GM19452 (cell line): Measurements from ENCODE around the gene TMA7B.

Experiments used
- ATAC-seq: cut with Tn5 transposase; IDR thresholded peaks from one replicate; pipeline ENCODE4 v1.9.1; 2021; ENCODE audit not compliant: unreplicated experiment

Gene TMA7B

DNA sequence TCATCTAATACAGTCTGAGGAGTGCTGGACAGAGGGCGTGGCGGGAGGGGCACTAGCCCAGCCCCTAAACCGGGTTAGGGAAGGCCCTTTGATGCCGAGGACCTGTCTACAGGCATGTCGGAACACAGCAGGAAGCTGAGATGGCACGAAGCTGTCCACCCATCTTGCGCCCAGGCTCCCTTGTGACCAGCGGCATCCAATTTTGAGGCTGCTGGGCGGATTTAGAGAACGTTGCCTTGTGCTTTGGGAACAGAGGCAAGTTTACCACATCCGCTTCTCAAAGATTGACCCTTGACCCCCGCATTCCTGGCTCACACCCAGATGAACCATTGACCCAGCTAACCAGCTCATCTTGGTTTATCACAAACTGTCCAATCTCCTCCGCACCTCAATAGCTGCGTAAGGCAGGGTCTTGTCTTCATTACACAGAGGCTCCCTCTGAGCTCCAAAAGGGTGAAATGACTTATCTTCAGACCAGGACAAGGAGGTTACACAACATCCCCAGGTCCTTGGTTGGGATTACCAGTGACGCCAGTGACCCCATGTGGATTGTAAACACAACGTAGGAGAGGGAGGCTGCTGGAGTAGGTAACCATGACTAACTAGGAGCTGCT lies 39.1 kb downstream of the TMA7B start:
- no peak for ATAC-seq

DNA sequence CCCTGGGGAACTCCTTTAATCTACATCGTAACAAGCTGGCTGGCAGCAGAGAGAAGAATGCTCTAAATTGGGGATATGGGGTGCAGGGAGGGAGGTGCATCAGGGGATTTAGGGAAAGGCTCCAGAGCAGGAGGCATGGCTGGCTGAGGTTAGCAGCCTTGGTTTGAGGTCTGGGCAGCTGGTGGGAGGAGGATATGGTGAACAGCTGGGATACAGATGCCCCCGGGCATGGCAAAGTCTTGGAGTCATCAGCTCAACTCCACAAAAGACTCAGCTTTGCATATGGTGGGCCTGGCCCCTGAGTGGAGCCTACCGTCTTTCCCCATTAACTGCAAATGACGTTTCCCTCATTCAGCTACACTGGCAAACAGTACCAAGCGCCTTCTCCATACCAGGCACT lies 40.0 kb downstream of the TMA7B start:
- no peak for ATAC-seq

- ATAC-seq = no peak
Measured at GRCh38 chr22:40001106-40001505, 40.9 kb downstream of the TMA7B start.

GRCh38 chr22:40001800-40002577 lies 41.8 kb downstream of the TMA7B start:
- ATAC-seq = no peak

DNA sequence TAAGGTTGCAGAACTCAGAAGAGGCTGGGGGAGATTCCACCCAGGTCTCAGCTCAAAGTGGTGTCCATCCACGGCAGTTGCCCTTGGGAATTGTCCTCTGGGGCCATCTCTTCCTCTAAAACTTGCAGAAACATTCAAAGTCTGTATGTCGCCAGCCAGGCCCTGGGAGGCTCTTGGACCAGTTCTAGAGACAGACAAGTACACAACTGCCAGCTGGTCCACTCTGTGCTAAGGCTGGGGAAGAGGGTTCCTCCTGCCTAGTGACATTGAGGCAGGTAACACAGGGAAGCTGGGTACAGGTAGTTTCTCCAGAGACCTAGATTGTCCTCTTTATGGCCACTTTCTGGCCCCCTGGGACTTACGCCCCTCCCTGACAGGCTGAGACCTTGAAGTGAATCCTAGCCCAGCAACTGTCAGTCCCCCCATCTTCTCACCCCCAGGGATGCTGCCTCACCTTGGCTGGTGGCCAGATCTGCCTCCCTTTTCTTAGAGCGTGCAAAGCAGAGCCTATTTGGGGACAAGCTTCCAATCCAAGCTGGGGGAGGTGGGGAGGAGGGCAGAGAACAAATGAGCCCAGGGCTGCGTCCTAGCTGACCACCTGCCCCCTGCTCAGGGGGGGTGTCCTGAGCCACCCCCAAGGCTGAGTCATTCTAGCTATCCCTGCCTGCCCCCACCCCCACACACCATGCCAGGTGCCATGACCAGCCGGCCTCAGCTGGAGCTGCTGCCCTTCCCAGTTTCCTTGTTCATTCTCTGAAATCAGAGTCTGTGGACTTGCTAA lies 42.9 kb downstream of the TMA7B start:
- ATAC-seq = no peak

DNA sequence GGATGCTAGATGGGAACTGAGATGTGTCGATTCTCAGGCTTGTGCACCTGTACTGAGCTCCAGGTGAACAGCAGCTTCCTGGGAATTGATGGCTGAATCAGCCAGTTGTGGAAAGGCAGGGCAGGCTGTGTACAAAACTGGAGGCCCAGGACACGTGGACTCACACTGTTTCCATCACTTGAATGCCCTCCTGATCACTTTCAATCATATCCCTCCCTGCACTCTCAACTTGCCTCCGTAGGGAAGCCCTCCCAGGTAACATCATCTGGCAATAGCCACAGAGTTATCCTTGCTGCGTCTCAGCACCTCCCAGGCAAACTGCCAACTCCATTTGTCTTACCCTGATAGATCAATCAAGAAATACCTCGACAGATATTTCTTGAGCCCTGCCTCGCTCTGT lies 44.6 kb downstream of the TMA7B start:
- ATAC-seq = no peak

GRCh38 chr22:40006641-40007040 lies 46.4 kb downstream of the TMA7B start:
- no peak for ATAC-seq

DNA sequence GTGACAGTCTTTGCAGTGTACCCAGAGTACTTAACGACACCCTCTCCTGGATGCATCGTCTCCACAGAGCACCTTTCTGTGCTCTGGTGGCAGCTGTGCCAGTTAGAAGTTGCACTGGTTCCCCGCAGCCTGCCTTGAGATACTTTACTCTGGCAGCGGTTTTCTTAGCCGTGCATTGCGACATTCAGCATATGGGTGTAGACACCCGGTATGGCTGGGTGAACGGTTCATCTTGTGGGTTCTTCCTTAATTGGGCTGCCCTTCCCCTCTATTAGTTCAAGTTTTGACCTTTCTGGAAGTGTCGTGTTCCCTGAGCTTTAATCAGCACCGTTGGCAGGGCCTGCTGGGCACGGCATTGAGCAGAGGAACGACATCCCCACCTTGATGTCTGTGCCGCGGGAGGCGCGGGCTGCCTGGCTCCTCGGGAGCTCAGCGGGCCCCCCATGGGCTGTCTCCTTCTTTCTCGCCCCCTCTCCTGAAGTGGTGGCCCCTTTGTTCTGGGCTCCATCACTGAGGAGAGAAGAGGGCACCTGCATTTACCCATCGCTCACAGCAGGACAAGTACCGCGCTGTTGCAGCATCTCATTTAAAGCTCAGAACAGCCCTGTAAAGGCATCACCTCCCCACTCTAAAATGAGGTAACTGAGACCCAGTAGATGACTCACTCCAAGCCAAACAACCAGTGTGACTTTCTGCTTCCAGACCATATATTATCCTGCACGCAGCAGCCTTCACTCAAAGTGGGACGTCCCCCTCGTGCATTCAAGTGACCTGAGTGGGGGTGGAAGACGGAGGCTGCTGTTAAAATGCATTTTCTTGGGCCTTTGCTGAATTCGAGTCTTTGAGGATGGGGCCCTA lies 47.9 kb downstream of the TMA7B start:
- no peak for ATAC-seq

DNA sequence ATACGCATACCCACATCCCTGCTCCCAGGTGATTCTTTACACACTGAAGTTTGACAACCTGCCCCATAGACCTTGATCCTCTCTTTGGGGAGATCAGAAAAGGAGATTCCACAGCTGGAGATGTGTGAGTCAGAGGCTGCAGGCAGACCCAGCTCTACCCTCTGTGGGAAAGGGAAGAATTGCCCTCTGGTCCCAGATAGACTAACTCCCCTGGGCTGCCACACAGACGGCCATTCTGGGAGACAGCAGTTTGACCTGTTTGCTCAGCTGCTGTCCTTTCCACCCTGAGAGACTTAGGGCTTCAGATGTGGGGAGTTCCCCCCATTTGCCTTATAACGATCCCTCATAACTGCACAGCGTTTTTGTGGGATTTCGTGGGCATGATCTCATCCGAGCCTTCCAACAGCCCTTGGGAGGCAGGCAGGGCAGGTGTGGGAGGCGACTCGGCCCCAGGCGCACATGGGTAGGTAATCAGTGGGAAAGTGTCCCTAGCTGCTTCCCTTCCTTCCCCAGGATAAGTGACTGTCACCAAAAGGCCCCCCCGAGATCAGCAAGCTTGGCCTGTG lies 48.6 kb downstream of the TMA7B start:
- ATAC-seq = no peak

DNA sequence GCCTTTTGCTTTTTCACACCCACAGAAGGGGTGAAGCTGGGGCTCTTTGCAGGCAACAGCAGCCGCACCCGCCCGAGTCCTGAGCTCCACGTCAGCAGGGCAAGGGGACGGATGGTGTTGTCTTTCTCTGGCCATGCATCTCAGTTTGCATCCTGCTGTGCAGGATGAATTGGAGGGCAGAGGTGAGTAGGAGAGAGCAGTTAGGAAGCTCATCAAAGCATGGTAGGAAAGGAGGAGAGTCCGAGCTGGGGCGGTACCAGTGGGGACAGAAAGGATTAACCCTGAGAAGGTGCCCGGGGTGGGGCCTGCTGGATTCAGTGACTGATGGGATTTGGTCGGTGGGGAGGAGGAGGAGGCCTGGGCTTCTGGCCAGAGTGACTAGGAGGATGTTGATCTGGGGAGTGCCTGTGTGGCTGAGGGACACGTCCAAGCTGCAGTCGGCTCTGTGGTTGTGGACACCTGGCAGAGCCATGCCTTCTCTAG lies 49.1 kb downstream of the TMA7B start:
- ATAC-seq = no peak

DNA sequence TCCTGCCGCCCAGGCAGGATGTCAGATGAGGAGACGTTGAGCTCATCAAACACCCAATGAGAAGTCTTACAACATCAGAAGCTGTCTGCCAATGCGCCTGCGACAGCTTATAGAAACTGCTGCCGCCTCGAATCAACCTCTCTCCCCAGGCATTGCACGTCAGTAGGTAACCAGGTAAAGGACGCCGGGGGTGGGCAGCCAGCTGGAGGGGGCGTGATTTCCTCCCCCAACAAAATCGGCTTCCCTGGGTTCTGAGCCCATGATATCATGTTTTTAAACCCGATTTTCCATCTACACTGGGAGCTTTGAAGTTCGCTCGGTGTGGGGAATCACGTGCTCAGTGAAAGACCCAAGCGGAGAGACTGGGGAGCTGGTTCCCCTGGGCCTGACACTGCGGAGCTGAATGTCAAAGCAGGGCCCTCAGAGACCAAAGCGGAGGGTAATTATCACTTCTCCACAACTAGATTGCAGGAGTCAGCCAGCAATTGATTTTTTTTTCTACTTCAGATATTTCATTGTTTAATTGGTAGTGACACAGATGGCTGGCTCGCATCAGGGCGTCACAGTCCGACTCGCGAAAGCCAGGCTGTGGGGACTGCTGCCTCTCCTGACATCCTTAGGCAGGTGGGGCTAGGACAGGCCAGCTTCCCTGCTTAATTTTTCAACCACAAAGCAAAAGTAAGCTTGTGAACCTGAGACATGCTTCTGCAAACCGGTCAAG lies 49.9 kb downstream of the TMA7B start:
- ATAC-seq = no peak

DNA sequence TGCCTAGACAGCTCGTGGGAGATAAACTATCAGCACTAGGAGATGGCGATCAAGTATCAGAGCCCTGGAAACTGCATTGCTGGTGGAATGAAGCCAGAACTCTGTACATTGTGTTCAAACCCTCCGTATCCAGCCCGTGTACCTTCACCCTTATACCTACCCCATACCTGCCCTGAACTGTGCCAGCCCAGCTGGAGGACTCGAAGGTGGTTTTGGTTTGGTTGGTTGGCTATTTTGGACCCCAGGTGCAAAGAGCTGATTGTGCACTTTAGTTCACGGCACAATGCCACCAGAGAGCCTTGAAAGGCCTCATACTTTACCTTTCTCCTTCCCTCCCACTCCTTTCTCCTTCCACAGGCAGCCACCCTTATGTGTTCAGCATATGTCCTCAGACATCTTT lies 50.5 kb downstream of the TMA7B start:
- ATAC-seq = no peak
